Measurements from ENCODE around the gene ETV6.

ETV6 gene

DNA sequence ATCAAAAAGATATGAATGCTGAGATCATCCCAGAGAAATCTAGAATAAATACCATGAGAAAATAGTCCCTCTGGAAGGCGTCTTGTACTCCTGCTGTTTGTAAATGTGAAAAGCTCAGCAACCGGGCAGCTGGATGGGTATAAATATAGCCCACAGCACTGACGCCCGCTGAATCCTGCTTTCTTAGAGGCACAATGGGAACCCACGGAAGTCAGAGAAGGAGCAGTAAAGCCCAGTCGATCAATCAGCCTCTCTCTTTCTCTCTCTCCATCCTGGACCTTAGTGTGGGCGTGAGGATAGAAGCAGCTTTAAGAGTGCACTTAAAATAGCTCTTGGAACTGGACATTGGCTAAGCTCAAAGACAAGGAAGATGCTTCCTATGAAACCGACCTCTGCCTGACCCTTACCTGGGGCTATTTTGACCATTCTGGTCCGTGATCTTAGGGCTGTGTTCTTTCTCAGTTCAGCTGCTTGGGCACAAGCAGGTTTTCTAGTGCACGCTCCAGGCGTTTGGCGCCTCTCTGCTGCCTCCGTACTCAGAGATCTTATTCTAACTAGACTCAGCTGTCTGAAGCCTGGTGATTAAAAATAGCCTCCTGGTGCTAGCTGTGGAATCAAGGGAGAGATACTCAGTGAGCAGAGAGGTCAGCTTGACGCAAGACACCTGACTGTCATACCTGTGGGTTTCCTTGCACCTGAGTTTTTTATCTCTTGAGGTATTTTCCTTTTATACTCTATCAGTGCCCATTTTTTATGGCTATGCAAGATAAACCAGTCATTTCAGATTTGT is 144.6 kb downstream of the ETV6 start:
- H3K36me3 ChIP-seq: no peaks in the 10 kb centered on the region

DNA sequence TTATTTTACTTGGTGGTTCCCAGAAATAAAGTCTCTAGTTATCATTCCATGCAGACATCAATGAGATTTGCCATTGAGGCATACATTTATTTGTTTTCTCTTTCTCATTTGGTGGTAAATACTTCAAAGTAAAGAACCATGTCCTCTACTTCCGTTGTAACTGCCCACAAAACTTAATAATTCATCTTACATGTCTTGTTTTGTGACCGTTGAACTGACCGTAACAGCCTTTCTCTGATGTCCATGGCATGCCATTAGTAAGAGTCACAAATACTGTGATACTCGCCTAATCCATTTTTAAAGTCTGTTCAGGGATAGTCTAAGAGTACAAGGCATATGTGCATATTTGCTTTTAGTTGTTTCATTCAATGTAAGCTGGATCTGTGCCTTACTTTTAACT is 145.3 kb downstream of the ETV6 start:
- Histone ChIP-seq H3K27me3 (ENCODE audit: insufficient read depth, low read depth, severe bottlenecking) (no peaks in the 10 kb centered on the region), H3K27ac (no peak overlapping the region), H3K4me3 (ENCODE audit: low read depth, low read length) (no peak overlapping the region), H3K36me3 (no peaks in the 10 kb centered on the region), H3K9me3 (ENCODE audit: severe bottlenecking) (no peaks in the 10 kb centered on the region)
- DNase-seq: no peak
- TF ChIP-seq, protein P1, sequence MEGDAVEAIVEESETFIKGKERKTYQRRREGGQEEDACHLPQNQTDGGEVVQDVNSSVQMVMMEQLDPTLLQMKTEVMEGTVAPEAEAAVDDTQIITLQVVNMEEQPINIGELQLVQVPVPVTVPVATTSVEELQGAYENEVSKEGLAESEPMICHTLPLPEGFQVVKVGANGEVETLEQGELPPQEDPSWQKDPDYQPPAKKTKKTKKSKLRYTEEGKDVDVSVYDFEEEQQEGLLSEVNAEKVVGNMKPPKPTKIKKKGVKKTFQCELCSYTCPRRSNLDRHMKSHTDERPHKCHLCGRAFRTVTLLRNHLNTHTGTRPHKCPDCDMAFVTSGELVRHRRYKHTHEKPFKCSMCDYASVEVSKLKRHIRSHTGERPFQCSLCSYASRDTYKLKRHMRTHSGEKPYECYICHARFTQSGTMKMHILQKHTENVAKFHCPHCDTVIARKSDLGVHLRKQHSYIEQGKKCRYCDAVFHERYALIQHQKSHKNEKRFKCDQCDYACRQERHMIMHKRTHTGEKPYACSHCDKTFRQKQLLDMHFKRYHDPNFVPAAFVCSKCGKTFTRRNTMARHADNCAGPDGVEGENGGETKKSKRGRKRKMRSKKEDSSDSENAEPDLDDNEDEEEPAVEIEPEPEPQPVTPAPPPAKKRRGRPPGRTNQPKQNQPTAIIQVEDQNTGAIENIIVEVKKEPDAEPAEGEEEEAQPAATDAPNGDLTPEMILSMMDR (IDR thresholded peaks at IDR 0.05; ENCODE audit: low read depth, low read length): no peak

More for the DNA sequence above, 144.6 kb downstream of the ETV6 start:
- TF ChIP-seq, protein P1 (IDR thresholded peaks at IDR 0.05; ENCODE audit: low read depth, low read length): no peak
- no peaks in the 10 kb centered on the region for H3K9me3 ChIP-seq (ENCODE audit: severe bottlenecking)
- H3K27me3 ChIP-seq (ENCODE audit: insufficient read depth, low read depth, severe bottlenecking): no peaks in the 10 kb centered on the region
- DNase-seq: no peak
- H3K27ac ChIP-seq: no peak overlapping the region
- H3K4me3 ChIP-seq (ENCODE audit: low read depth, low read length): no peak overlapping the region

- DNase-seq: no peak
- H3K9me3 ChIP-seq (ENCODE audit: severe bottlenecking): no peaks in the 10 kb centered on the region
- no peaks in the 10 kb centered on the region for H3K27me3 ChIP-seq (ENCODE audit: insufficient read depth, low read depth, severe bottlenecking)
- no peak overlapping the region for H3K27ac ChIP-seq
- TF ChIP-seq, protein P1 (IDR thresholded peaks at IDR 0.05; ENCODE audit: low read depth, low read length): no peak
- H3K36me3 ChIP-seq: no peaks in the 10 kb centered on the region
- H3K4me3 ChIP-seq (ENCODE audit: low read depth, low read length): no peak overlapping the region
Observed at GRCh38 chr12:11795192-11795912, 145.9 kb downstream of the ETV6 start.

DNA sequence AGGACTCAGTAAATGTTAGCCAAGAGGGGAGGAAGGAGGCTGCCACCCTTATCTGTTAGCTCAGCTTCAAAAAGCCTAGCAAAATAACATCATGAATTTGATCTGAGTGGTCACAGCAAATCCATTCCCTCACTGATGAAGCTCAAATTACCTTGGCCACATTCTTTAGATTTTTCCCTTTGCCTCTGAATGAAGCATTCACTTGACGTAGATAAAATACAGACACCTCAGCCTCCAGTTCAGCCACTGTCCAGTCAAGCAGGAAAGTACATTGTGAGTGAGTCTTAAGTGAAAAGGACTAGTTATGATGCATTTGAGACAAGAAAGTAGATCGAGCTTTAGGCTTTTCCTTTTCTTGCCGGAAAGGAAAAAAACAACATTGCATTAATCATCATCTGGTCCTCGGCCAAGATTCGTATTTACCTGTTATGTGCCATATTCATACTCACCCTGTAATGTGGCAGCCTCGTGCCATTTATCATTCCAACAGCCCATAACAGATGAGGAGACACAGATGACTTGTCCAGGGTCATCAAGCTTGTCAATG is 146.5 kb downstream of the ETV6 start:
- no peak for DNase-seq
- Histone ChIP-seq H3K9me3 (ENCODE audit: severe bottlenecking) (no peaks in the 10 kb centered on the region), H3K36me3 (no peaks in the 10 kb centered on the region), H3K27ac (no peak overlapping the region), H3K27me3 (ENCODE audit: insufficient read depth, low read depth, severe bottlenecking) (no peaks in the 10 kb centered on the region), H3K4me3 (ENCODE audit: low read depth, low read length) (no peak overlapping the region)
- TF ChIP-seq, protein P1 (IDR thresholded peaks at IDR 0.05; ENCODE audit: low read depth, low read length): no peak

DNA sequence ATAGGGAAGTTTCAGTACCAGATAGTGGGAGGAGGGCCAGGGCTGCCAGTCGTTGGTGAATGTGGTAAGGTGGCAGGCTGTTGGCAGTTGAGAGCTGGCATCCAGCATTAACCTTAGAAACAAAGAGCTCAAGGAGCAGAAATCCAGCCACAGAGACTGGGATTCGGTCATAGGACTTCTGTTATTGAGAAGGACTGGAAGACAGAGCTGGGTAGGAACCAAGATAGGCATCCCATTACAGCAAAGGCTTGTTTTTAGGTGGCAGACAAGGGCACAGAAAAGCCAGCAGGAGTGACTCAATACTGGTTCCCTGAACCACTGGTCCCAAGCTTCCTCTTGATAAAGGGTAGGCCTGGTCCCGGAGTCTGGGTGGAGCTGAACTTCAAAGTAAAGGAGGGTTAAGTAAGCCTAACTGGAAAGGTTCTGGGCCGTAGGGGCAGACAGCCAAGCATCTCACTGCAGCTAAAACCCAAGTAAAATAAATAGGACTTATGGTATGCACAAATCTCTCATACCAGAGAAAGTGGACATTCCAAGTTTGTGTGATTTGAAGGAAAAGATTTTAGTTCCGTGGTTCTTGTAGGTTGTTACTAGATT is 147.9 kb downstream of the ETV6 start:
- no peak for DNase-seq
- H3K9me3 ChIP-seq (ENCODE audit: severe bottlenecking): no peaks in the 10 kb centered on the region
- no peaks in the 10 kb centered on the region for H3K36me3 ChIP-seq
- TF ChIP-seq, protein P1 (IDR thresholded peaks at IDR 0.05; ENCODE audit: low read depth, low read length): no peak
- H3K27ac ChIP-seq: no peak overlapping the region
- no peak overlapping the region for H3K4me3 ChIP-seq (ENCODE audit: low read depth, low read length)
- no peaks in the 10 kb centered on the region for H3K27me3 ChIP-seq (ENCODE audit: insufficient read depth, low read depth, severe bottlenecking)
